Ovary (tissue), 9 donors: ENCODE measurements around the gene SRY. TPM values are rescaled to one million over a fixed set of nuclear protein-coding genes. Genes with fewer than 3 reads are reported as not detected.

ENCODE experiments used
- DNase-seq, 5 donors: peaks; one replicate each; pipeline ENCODE4 v3.0.0-alpha.2; 2019 to 2020
- H3K27ac ChIP-seq, 2 donors: fragments of 200-600 bp; one replicate each; pipeline versions ENCODE4 v1.5.1 to v1.8.0; 2019 to 2022
- H3K27me3 ChIP-seq: fragments of 200-600 bp; one replicate; pipeline ENCODE4 v1.8.0; 2022
- H3K36me3 ChIP-seq: fragments of 200-600 bp; sonication (generic); one replicate; pipeline ENCODE4 v1.5.1; 2019
- H3K4me1 ChIP-seq: one replicate; pipeline ENCODE4 v1.8.1; 2013; ENCODE audit warnings: mild to moderate bottlenecking, moderate library complexity; ENCODE audit not compliant: insufficient read depth
- H3K4me3 ChIP-seq: fragments of 200-600 bp; sonication (generic); one replicate; pipeline ENCODE4 v1.5.1; 2017
- H3K9me3 ChIP-seq, 2 donors: fragments of 200-600 bp in 1 of 2; sonication (generic) in 1 of 2; one replicate each; pipeline versions ENCODE4 v1.5.1 to v1.8.1; 2013 to 2019; ENCODE audit warnings: mild to moderate bottlenecking in 1 of 2, moderate library complexity in 1 of 2
- CTCF ChIP-seq, 3 donors: fragments of 450-650 bp in 2 of 3; fragments of 200-600 bp in 1 of 3; IDR thresholded peaks; one replicate each; pipeline versions ENCODE4 v1.5.1 to v1.8.0; 2016 to 2022; ENCODE audit warnings: antibody characterized with exemption in 3 of 3, mild to moderate bottlenecking in 1 of 3
- EP300 ChIP-seq: sonication (generic); formaldehyde crosslinking; IDR thresholded peaks from one replicate; pipeline ENCODE4 v1.6.1; 2017; ENCODE audit warnings: antibody characterized with exemption
- POLR2A ChIP-seq: fragments of 450-650 bp; IDR thresholded peaks from one replicate; pipeline ENCODE4 v1.6.1; 2017; ENCODE audit warnings: antibody characterized with exemption, mild to moderate bottlenecking, moderate library complexity
- WGBS, 3 donors: extraction: QIAGEN DNeasy Blood & Tissue Kit in 1 of 3; methylation state at CpG; one replicate each; pipeline versions ENCODE4 v1.1.5 to v1.1.7; 2013 to 2017; 5-methylcytosine and 5-hydroxymethylcytosine counted together
- intact Hi-C, 4 donors: fragments of 100-400 bp; cut with DNase I; formaldehyde crosslinking; loops; one replicate each; pipeline versions ENCODE4 v1.11.0 to v1.15.1; 2022 to 2023
- polyA plus RNA-seq, 2 donors: library from polyadenylated mRNA; stranded (reverse); fragments of 200-250 nt in 1 of 2; fragments of 350-450 nt in 1 of 2; fragmentation: Illumina TruSeq in 1 of 2; extraction: RNeasy Lipid Tissue Mini Kit (QIAGEN cat#74804) in 1 of 2; gene quantifications; one replicate each; pipeline ENCODE4 v1.2.3, GENCODE V29; 2013 to 2014
- total RNA-seq, 7 donors: library from RNA; depleted of rRNA in 2 of 7; stranded (reverse); fragments of >200 nt in 2 of 7; fragmentation: NEBNext Ultra II Directional in 3 of 7; extraction: Animal tissue kit (Norgen Biotek cat#: 25700) in 3 of 7; gene quantifications; one replicate each; pipeline versions ENCODE4 v1.1.0 to v1.2.4, GENCODE V29; 2016 to 2023
- donor health status: DM: no; HTN: no; CAD: no; lungs with moderate emphysema.
- donor health status: DM: no; HTN: no; CAD: no.
- donor health status: Bipolar disorder and iron deficiency.
- donor health status: DM: yes; HTN: yes; CAD: no.
- donor health status: DM: no; HTN: no; CAD: no.
- donor health status: DM: yes; HTN: yes; CAD: no.

SRY gene
- total and polyA plus RNA-seq, 9 donors, result not detected

- Histone ChIP-seq H3K36me3 (no peaks in the 10 kb centered on the region), H3K27me3 (no peaks in the 10 kb centered on the region), H3K27ac (no peak overlapping the region), H3K9me3 (no peaks in the 10 kb centered on the region), H3K4me3 (no peak overlapping the region), H3K4me1 (no peaks in the 10 kb centered on the region)
- no CpG with 5 or more reads among the region's 2 CpGs for WGBS, 3 donors
- TF ChIP-seq POLR2A, result no peak
- TF ChIP-seq CTCF (IDR thresholded peaks at IDR 0.05), result no peak
- intact Hi-C loops, result no loop called here
- DNase-seq, result no peak
These were observed 12.8 kb upstream of the SRY start for GRCh38 chrY:2800246-2800645.

- TF ChIP-seq CTCF (IDR thresholded peaks at IDR 0.05) (no peak), EP300 (no peak), POLR2A (no peak)
- H3K36me3 ChIP-seq, result no peaks in the 10 kb centered on the region
- H3K9me3 ChIP-seq, result no peaks in the 10 kb centered on the region
- no peaks in the 10 kb centered on the region for H3K27me3 ChIP-seq
- H3K4me1 ChIP-seq, result no peaks in the 10 kb centered on the region
- no peak overlapping the region for H3K27ac ChIP-seq
- H3K4me3 ChIP-seq, result no peak overlapping the region
- DNase-seq, result no peak
- intact Hi-C loops, result no loop called here
These were observed 10.5 kb upstream of the SRY start for GRCh38 chrY:2797991-2798390.

DNA sequence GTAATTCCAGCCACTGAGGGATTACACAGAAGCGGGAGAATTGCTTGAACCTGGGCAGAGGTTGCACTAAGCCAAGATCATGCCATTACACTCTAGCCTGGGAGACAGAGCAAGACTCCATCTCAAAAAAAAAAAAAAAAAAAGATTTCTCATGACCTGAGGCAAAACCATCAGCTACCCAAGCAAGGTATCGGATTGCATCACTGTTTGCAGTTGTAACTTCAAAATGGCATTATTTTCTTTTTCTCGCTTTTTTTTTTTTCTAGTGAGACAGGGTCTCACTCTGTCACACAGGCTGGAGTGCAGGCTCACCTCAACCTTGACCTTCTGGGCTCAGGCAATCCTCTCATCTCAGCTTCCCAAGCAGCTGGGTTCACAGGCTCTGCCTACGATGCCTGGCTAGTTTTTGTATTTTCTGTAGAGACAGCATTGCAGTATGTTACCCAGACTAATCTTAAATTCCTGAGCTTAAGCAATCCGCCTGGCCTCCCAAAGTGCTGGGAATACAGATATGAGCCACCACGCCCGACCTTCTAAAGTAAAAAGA is 9.6 kb upstream of the SRY start:
- Histone ChIP-seq H3K36me3 (no peaks in the 10 kb centered on the region), H3K4me1 (no peaks in the 10 kb centered on the region), H3K27ac (no peak overlapping the region), H3K9me3 (no peaks in the 10 kb centered on the region), H3K4me3 (no peak overlapping the region), H3K27me3 (no peaks in the 10 kb centered on the region)
- intact Hi-C loops, result no loop called here
- no peak for TF ChIP-seq CTCF (IDR thresholded peaks at IDR 0.05)
- no peak for TF ChIP-seq POLR2A
- no peak for TF ChIP-seq EP300
- no peak for DNase-seq
- WGBS, 3 donors, result no CpG with 5 or more reads among the region's 7 CpGs

DNA sequence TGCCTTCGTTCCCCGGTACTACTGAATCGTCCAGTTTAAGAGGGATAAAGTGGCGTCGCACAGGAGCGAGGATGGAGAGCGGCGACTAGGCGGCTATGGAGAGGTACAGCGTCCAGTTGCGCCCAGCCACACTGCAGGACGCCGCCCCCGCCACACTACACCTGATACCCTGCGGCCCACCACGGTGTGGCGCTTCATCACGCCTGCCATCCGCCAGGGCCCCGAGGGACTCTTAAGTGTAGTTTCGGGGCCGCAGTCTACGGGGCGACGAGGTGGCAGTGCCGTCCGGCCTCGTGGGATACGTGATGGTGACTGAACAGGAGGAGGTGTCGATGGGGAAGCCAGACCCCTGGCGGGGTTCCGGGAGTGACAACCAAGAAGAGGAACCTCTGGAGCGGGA is 2.3 kb upstream of the SRY start:
- no peak overlapping the region for H3K4me3 ChIP-seq
- intact Hi-C loops, result no loop called here
- H3K27me3 ChIP-seq, result no peaks in the 10 kb centered on the region
- H3K36me3 ChIP-seq, result no peaks in the 10 kb centered on the region
- DNase-seq, result no peak
- H3K9me3 ChIP-seq, result no peaks in the 10 kb centered on the region
- no CpG with 5 or more reads among the region's 33 CpGs for WGBS, 3 donors
- no peak for TF ChIP-seq CTCF (IDR thresholded peaks at IDR 0.05)
- TF ChIP-seq EP300, result no peak
- TF ChIP-seq POLR2A, result no peak
- no peak overlapping the region for H3K27ac ChIP-seq
- no peaks in the 10 kb centered on the region for H3K4me1 ChIP-seq
